SJSA1 (cell line): ENCODE results near the gene TOR1B. TPM values are rescaled to one million over a fixed set of nuclear protein-coding genes. Genes with fewer than 3 reads are reported as not detected.
A peak's percentile ranks its signal among the peaks of the same experiment; 100 is the strongest.
"Not testable (repeated sequence)": the region's sequence is repeated elsewhere in the genome, so short reads cannot be mapped to it uniquely, and the experiment has no call there.

Experiments used
- DNase-seq, 2 experiments: peaks; one replicate each; pipeline ENCODE4 v3.0.0-alpha.2; 2015 to 2020; ENCODE audit warnings: low spot score in 2 of 2, low read depth in 1 of 2
- H3K27ac ChIP-seq: fragments of 250-450 bp; sonication (Bioruptor Pico); 2 replicates; pipeline ENCODE4 v1.5.1; 2020; ENCODE audit warnings: mild to moderate bottlenecking, moderate library complexity
- H3K27me3 ChIP-seq: fragments of 250-450 bp; sonication (Bioruptor Pico); replicated peaks from 2 replicates; pipeline ENCODE4 v1.5.1; 2020; ENCODE audit warnings: mild to moderate bottlenecking, moderate library complexity
- H3K36me3 ChIP-seq: fragments of 250-450 bp; sonication (Bioruptor Pico); 2 replicates; pipeline ENCODE4 v1.5.1; 2020; ENCODE audit warnings: mild to moderate bottlenecking
- H3K4me1 ChIP-seq: fragments of 250-450 bp; sonication (Bioruptor Pico); replicated peaks from 2 replicates; pipeline ENCODE4 v1.6.1; 2021; ENCODE audit warnings: mild to moderate bottlenecking
- H3K4me3 ChIP-seq: fragments of 250-450 bp; sonication (Bioruptor Pico); 2 replicates; pipeline ENCODE4 v1.5.1; 2020; ENCODE audit warnings: mild to moderate bottlenecking
- H3K9me3 ChIP-seq: fragments of 250-450 bp; sonication (Bioruptor Pico); replicated peaks from 2 replicates; pipeline ENCODE4 v1.5.1; 2020; ENCODE audit warnings: mild to moderate bottlenecking
- total RNA-seq: library from RNA; depleted of rRNA; stranded (reverse); fragments of >200 nt; shearing (Covaris generic); gene quantifications from 2 replicates; pipeline ENCODE4 v1.2.3, GENCODE V29; 2014

The TOR1B gene
- total RNA-seq, 1 experiment from 2014 or later: 38.3 TPM

DNA sequence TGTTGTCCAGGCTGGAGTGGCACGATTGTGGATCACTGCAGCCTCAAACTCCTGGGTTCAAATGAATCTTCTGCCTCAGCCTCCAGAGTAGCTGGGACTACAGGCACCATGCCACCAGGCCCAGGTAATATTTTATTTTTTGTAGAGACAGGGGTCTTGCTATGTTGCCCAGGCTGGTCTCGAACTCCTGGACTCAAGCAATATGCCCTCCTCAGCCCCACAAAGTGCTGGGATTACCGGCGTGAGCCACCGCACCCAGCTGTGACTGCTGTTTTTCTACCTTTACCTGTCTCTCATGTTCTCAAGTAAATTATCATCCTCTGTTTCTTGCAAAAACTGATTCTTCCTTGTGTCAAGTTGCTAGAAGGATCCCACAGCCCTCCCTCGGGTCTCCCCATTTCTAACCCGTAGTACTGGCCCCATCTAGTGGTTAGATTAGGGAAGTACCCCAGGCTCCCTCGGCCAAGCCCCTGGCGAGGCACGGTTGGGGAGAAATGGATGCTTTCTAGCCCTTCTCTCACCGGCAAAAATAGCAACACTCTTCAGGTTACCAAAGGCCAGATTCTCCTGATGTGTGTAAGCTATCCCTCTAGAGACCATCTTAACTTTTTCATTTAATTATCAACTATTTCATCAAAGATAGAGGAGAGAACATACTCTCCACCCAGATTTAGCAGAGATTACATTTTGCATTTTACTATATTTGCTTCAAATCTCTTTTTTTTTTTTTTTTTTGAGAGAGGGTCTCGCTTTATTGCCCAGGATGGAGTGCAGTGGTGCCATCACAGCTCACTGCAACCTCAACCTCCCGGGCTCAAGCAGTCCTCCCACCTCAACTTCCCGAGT, 19.2 kb upstream of the TOR1B start:
- Histone ChIP-seq H3K27ac (no peak overlapping the region), H3K27me3 (no peaks in the 10 kb centered on the region), H3K9me3 (no peaks in the 10 kb centered on the region), H3K4me3 (no peak overlapping the region), H3K36me3 (no peaks in the 10 kb centered on the region), H3K4me1 (peaks cover 8% of the 10 kb centered on the region)
- peak; percentile 60 to 75 for DNase-seq

GRCh38 chr9:129784970-129785369, 18.0 kb upstream of the TOR1B start:
- H3K27me3 ChIP-seq, H3K4me3 ChIP-seq, H3K9me3 ChIP-seq, H3K27ac ChIP-seq, H3K4me1 ChIP-seq, DNase-seq, H3K36me3 ChIP-seq: not testable (repeated sequence)

DNA sequence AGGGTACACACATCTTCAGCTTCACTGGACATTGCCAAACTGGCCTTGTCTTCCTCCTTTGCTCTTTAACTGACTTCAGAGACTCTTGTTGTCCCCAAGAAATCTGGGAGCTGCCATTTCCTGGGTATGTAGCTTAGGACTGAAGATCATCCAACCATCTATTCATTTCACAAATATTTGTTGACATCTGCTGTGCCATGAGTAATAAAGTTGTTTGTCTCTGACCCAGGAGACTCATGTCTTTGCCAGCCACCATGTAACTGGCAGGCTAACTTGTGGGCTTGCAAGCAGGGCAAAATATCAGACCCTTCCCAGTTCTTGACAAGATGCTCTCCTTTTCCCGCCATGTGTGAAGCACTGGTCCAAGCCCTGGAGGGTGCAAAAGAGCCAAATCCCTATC, 17.1 kb upstream of the TOR1B start:
- no peaks in the 10 kb centered on the region for H3K36me3 ChIP-seq
- DNase-seq: no peak
- no peak overlapping the region for H3K27ac ChIP-seq

DNA sequence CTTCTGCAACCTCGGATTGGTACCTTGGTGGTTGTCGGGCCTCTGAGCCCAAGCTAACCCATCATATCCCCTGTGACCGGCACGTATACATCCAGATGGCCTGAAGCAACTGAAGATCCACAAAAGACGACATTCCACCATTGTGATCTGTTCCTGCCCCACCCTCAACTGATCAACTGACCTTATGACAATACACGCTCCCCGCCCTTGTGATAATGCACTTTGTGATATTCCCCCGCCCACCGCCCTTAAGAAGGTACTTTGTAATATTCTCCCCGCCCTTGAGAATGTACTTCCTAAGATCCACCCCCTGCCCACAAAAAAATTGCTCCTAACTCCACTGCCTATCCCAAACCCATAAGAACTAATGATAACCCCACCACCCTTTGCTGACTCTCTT, 16.5 kb upstream of the TOR1B start:
- no peak overlapping the region for H3K4me3 ChIP-seq
- no peak overlapping the region for H3K27ac ChIP-seq
- no peaks in the 10 kb centered on the region for H3K27me3 ChIP-seq
- H3K36me3 ChIP-seq: no peaks in the 10 kb centered on the region
- H3K9me3 ChIP-seq: no peaks in the 10 kb centered on the region
- H3K4me1 ChIP-seq: peaks cover 8% of the 10 kb centered on the region
- DNase-seq: no peak

More for the DNA sequence above, 17.1 kb upstream of the TOR1B start:
- Histone ChIP-seq H3K4me1 (peaks cover 8% of the 10 kb centered on the region), H3K4me3 (no peak overlapping the region), H3K9me3 (no peaks in the 10 kb centered on the region), H3K27me3 (no peaks in the 10 kb centered on the region)

DNA sequence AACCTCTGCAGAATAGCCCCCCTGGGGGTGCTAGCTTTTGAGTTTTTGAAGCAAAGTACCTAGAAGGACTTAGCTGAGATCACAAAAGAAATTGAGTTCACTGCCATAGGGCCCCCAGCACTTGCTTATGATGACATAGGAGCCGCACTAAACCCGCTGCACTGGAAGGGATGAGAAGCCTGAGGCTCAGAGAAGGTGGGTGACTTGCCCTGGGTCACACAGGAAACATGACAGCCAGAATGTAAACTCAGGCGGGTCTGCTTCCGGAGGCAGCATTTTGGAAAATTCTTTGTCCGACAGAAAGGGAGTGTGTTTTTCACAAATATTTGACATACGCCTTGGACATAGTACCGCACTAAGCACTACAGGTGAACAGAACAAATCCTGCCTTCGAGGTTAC, 8.4 kb upstream of the TOR1B start:
- Histone ChIP-seq H3K27ac (no peak overlapping the region), H3K4me3 (no peak overlapping the region), H3K27me3 (0 out of 2 replicates have a peak, but pooled peaks cover 3% of the 10 kb centered on the region), H3K9me3 (no peaks in the 10 kb centered on the region), H3K36me3 (no peaks in the 10 kb centered on the region), H3K4me1 (no peaks in the 10 kb centered on the region)
- no peak for DNase-seq

- H3K9me3 ChIP-seq, H3K4me3 ChIP-seq, H3K27ac ChIP-seq, H3K27me3 ChIP-seq, H3K4me1 ChIP-seq, H3K36me3 ChIP-seq, DNase-seq: not testable (repeated sequence)
Observed at GRCh38 chr9:129796029-129796428, 7.0 kb upstream of the TOR1B start.

DNA sequence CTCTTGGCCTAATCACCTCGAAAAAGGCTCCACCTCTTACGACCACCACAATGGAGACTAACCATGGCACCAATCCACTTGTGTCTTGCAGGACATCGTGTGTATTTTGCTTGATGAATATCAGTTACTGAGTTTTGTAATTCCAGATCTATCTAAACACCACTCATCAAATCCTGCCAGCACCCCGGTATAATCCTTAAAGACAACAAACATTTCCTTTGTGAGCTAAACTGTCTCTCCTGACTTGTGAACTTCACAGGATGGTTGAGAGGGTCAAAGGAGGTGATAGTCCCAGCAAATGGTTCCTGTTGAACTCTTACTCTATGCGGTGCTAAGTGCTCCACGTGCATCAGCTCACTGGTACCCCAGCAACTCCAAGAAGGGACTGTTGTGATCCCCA, 4.0 kb upstream of the TOR1B start:
- Histone ChIP-seq H3K27ac (no peak overlapping the region), H3K9me3 (no peaks in the 10 kb centered on the region), H3K4me3 (no peak overlapping the region), H3K36me3 (peaks cover 3% of the 10 kb centered on the region; the same call in 1 of the 2 replicates), H3K27me3 (0 out of 2 replicates have a peak, but pooled peaks cover 3% of the 10 kb centered on the region), H3K4me1 (peaks cover 5% of the 10 kb centered on the region; the same call in 1 of the 2 replicates)
- DNase-seq: no peak

DNA sequence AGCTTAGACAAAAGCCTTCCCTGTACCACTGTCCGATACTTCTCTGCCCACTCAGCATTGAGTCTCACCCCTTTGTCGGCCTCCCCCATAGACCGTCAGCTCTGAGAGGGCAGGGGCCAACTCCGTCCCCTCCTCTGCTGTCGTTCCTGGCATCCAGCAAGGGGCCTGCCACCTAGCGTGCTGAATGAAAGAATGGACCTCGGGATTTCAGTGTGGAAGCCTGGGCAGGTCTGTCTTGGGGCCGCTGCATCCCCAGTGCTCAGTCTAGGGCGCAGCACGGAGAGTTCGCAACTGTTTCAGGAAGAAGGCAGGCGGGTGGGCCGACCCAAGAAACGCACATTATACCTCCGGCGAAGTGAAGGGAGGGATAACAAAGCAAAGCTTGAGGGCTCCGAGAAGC, 1.5 kb upstream of the TOR1B start:
- H3K4me3 ChIP-seq: no peak overlapping the region
- H3K36me3 ChIP-seq: peaks cover 11% of the 10 kb centered on the region
- no peaks in the 10 kb centered on the region for H3K9me3 ChIP-seq
- no peak for DNase-seq
- H3K27me3 ChIP-seq: no peaks in the 10 kb centered on the region
- H3K4me1 ChIP-seq: peaks cover 8% of the 10 kb centered on the region; the same call in 1 of the 2 replicates
- H3K27ac ChIP-seq: no peak overlapping the region

- H3K27me3 ChIP-seq: no peaks in the 10 kb centered on the region
- peaks cover 18% of the 10 kb centered on the region for H3K36me3 ChIP-seq
- no peaks in the 10 kb centered on the region for H3K9me3 ChIP-seq
- no peak overlapping the region for H3K27ac ChIP-seq
- H3K4me1 ChIP-seq: peaks cover 8% of the 10 kb centered on the region; the same call in 1 of the 2 replicates
- peak in 1 of 2 experiments; percentile 14 for DNase-seq
- H3K4me3 ChIP-seq: peak overlapping the region; percentile 99
Observed at GRCh38 chr9:129803676-129804060, 684 bp downstream of the TOR1B start.

DNA sequence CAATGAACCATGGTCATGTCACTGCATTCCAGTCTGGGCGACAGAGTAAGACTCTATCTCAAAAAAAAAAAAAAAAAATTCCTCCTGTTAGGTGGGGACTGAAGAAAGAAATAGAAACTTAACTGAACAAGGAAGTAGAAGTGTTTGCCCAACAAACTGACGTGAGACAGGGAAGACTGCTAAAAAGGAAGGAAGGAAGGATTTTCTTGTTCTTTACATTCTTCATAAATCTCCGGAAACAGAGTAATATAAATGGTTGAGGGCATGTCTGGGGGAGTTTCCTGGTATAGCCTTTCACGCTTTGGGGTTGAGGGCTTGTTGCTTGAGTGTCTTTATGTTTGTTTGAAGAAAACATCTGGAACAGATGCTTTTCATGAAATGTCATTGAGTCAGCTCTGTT, 3.1 kb downstream of the TOR1B start:
- H3K36me3 ChIP-seq: peaks cover 34% of the 10 kb centered on the region

DNA sequence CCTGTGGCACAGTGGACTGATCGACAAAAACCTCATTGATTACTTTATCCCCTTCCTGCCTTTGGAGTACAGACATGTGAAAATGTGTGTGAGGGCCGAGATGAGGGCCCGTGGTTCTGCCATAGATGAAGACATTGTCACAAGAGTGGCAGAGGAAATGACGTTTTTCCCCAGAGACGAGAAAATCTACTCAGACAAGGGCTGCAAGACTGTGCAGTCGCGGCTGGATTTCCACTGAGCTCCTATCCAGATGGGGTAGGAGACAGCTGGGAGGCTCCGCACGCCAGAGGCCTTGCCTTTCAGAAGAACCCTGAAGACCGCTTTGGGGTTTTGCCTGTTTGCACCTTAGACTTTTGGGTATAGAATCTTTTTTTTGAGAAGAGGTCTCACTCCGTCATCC, 6.4 kb downstream of the TOR1B start:
- Histone ChIP-seq H3K9me3 (no peaks in the 10 kb centered on the region), H3K4me1 (no peaks in the 10 kb centered on the region), H3K27me3 (no peaks in the 10 kb centered on the region), H3K27ac (no peak overlapping the region), H3K36me3 (peaks cover 52% of the 10 kb centered on the region), H3K4me3 (no peak overlapping the region)
- DNase-seq: no peak

More for the DNA sequence above, 3.1 kb downstream of the TOR1B start:
- DNase-seq: no peak
- Histone ChIP-seq H3K4me3 (no peak overlapping the region), H3K9me3 (no peaks in the 10 kb centered on the region), H3K27ac (no peak overlapping the region), H3K4me1 (peaks cover 8% of the 10 kb centered on the region; the same call in 1 of the 2 replicates), H3K27me3 (no peaks in the 10 kb centered on the region)

DNA sequence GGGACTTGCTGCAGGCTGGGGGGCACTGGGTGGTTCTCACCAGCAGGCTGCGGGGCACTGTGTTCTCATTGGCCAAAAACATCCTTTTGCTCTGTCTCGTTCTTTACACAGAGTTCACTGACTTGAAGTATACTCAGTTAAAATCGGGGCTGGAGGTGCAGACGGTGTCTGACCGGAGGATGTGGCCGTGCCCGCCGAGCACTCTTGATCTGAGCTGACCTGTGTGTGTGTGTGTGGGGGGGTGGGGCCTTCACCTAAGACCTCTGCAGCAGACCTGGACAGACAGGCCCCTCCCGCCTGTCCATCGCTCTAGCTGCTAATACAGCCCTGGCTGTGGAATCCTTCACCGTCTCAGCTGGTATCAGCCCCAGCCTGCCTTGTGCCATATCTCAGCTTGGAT, 7.1 kb downstream of the TOR1B start:
- H3K9me3 ChIP-seq: no peaks in the 10 kb centered on the region
- no peak overlapping the region for H3K4me3 ChIP-seq
- H3K27ac ChIP-seq: no peak overlapping the region
- DNase-seq: no peak
- no peaks in the 10 kb centered on the region for H3K4me1 ChIP-seq
- peaks cover 54% of the 10 kb centered on the region for H3K36me3 ChIP-seq
- H3K27me3 ChIP-seq: no peaks in the 10 kb centered on the region

DNA sequence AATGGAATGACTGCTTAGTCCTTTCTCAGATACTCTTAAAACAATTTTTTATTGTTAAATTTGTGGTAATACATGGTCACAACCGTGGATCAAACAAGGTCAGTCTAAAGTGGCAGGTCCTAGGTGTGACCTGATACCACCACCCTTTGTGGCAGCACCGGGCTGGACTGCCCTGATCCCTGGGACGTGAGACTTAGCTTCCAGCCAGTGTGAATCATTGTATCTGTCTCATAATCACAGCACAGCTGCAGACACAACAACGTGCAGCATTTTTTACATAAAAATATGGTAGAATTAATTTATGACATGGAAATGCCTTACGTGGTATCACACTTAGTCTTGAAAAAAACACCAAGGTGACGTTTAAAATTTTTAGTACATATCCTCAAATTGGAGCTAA, 7.8 kb downstream of the TOR1B start:
- no peak overlapping the region for H3K4me3 ChIP-seq
- no peak for DNase-seq
- H3K27me3 ChIP-seq: no peaks in the 10 kb centered on the region
- no peaks in the 10 kb centered on the region for H3K4me1 ChIP-seq
- H3K27ac ChIP-seq: no peak overlapping the region
- H3K9me3 ChIP-seq: no peaks in the 10 kb centered on the region
- H3K36me3 ChIP-seq: peaks cover 54% of the 10 kb centered on the region

- no peak for DNase-seq
Observed at GRCh38 chr9:129811967-129812363, 9.0 kb downstream of the TOR1B start.

More at GRCh38 chr9:129811967-129812363, 9.0 kb downstream of the TOR1B start:
- Histone ChIP-seq H3K4me1 (no peaks in the 10 kb centered on the region), H3K27me3 (no peaks in the 10 kb centered on the region), H3K4me3 (no peak overlapping the region), H3K9me3 (no peaks in the 10 kb centered on the region), H3K36me3 (peaks cover 66% of the 10 kb centered on the region), H3K27ac (no peak overlapping the region)
